HG03175 (cell line): ENCODE data around the gene PLPP3.

Experiments
- ATAC-seq: cut with Tn5 transposase; IDR thresholded peaks from one replicate; pipeline ENCODE4 v1.9.1; 2021; ENCODE audit warnings: mild to moderate bottlenecking, moderate library complexity; ENCODE audit not compliant: unreplicated experiment

The PLPP3 gene

GRCh38 chr1:56550138-56550858 lies 29.1 kb downstream of the PLPP3 start:
- no peak for ATAC-seq

GRCh38 chr1:56548571-56548970 lies 30.8 kb downstream of the PLPP3 start:
- no peak for ATAC-seq

- no peak for ATAC-seq
Observed at GRCh38 chr1:56547977-56548376, 31.4 kb downstream of the PLPP3 start.

- no peak for ATAC-seq
Observed at GRCh38 chr1:56547473-56547872, 31.9 kb downstream of the PLPP3 start.

- no peak for ATAC-seq
Observed at GRCh38 chr1:56545711-56546110, 33.7 kb downstream of the PLPP3 start.

- no peak for ATAC-seq
Observed at GRCh38 chr1:56543783-56544612, 35.4 kb downstream of the PLPP3 start.

- no peak for ATAC-seq
Observed at GRCh38 chr1:56542651-56543050, 36.7 kb downstream of the PLPP3 start.

GRCh38 chr1:56541408-56541807 lies 38.0 kb downstream of the PLPP3 start:
- ATAC-seq, result no peak

GRCh38 chr1:56540467-56540866 lies 38.9 kb downstream of the PLPP3 start:
- ATAC-seq, result no peak

- ATAC-seq, result no peak
Observed at GRCh38 chr1:56539520-56539931, 39.8 kb downstream of the PLPP3 start.

GRCh38 chr1:56538532-56538931 lies 40.8 kb downstream of the PLPP3 start:
- no peak for ATAC-seq

- ATAC-seq, result no peak
Observed at GRCh38 chr1:56537660-56538059, 41.7 kb downstream of the PLPP3 start.

- no peak for ATAC-seq
Observed at GRCh38 chr1:56535939-56536338, 43.4 kb downstream of the PLPP3 start.

GRCh38 chr1:56535362-56535761 lies 44.0 kb downstream of the PLPP3 start:
- no peak for ATAC-seq

- no peak for ATAC-seq
Observed at GRCh38 chr1:56534130-56534651, 45.2 kb downstream of the PLPP3 start.

GRCh38 chr1:56533621-56534020 lies 45.7 kb downstream of the PLPP3 start:
- peak; percentile 75 for ATAC-seq

- ATAC-seq, result peak; percentile 17
Observed at GRCh38 chr1:56533197-56533596, 46.2 kb downstream of the PLPP3 start.

GRCh38 chr1:56532350-56532683 lies 47.0 kb downstream of the PLPP3 start:
- no peak for ATAC-seq

GRCh38 chr1:56531624-56532349 lies 47.6 kb downstream of the PLPP3 start:
- ATAC-seq, result no peak

- ATAC-seq, result no peak
Observed at GRCh38 chr1:56529801-56530200, 49.6 kb downstream of the PLPP3 start.

GRCh38 chr1:56527548-56528302 lies 51.6 kb downstream of the PLPP3 start:
- no peak for ATAC-seq
